ENCODE measurements around the gene ASF1B.

The ASF1B gene

GRCh38 chr19:14135355-14135754, 1.0 kb downstream of the ASF1B start:
- H4K20me1 ChIP-seq (ENCODE audit: control insufficient read depth, insufficient read depth, low read depth, low read length), result peaks cover 11% of the 10 kb centered on the region
- no peaks in the 10 kb centered on the region for H3K9me2 ChIP-seq (replicated peaks; ENCODE audit: control insufficient read depth, low read length)
- H3K4me3 ChIP-seq (ENCODE audit: low read length), result peak overlapping the region; percentile 94
- no peak for TF ChIP-seq CTCF (IDR thresholded peaks at IDR 0.05; ENCODE audit: low read depth, low read length, poor library complexity, severe bottlenecking)
- no peak for TF ChIP-seq EZH2phosphoT487 (IDR thresholded peaks at IDR 0.05; ENCODE audit: borderline replicate concordance, low read length)
- no peaks in the 10 kb centered on the region for H3K27me3 ChIP-seq (ENCODE audit: control insufficient read depth, low read length)
- H3F3A ChIP-seq (ENCODE audit: control insufficient read depth, insufficient read depth), result 0 out of 2 replicates have a peak, but pooled peaks cover 3% of the 10 kb centered on the region
- H3K27ac ChIP-seq (ENCODE audit: low read depth, low read length), result peak overlapping the region; percentile 60
- no peaks in the 10 kb centered on the region for H3K9me3 ChIP-seq (ENCODE audit: control insufficient read depth, insufficient read depth, low read length)
- H3K4me2 ChIP-seq (ENCODE audit: low read length), result peak overlapping the region; percentile 91
- peaks cover 27% of the 10 kb centered on the region for H3K4me1 ChIP-seq (ENCODE audit: control insufficient read depth, low read length)
- H3K36me3 ChIP-seq (ENCODE audit: control insufficient read depth, low read length), result peaks cover 41% of the 10 kb centered on the region
- peaks cover 64% of the 10 kb centered on the region for H3K79me2 ChIP-seq (ENCODE audit: control insufficient read depth, low read length)

DNA sequence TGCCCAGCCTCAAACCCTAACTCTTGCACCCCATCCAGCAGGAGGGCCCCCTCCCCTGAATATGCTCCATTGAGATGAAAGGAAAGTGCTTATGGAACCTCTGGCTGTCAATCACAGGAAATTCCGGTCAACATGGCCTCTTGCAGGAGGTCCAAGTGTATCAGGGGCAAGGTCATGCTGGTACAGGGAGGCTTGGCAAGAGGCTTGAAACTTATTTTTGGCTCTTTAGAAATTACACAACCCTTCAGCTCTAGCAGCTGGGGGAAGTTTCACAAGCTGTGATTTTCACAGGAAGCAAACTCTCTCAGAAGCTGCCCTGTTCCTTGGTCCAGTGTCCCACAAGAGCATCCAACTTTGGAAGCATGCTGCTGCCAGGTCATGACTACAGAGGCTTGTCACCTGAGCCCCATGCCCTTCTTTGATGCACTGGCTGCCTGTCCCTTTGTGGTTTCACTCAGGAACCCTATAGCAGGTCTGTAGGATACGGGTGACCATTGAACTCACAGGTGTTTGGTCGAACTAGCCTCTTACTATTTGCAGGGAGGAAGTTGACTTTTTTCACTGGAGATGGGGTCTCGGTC, 8.4 kb downstream of the ASF1B start:
- H4K20me1 ChIP-seq (ENCODE audit: control insufficient read depth, insufficient read depth, low read depth, low read length), result peaks cover 8% of the 10 kb centered on the region
- H3K9me2 ChIP-seq (replicated peaks; ENCODE audit: control insufficient read depth, low read length), result no peaks in the 10 kb centered on the region
- no peak for TF ChIP-seq CTCF (IDR thresholded peaks at IDR 0.05; ENCODE audit: low read depth, low read length, poor library complexity, severe bottlenecking)
- H3K4me3 ChIP-seq (ENCODE audit: low read length), result no peak overlapping the region
- H3K79me2 ChIP-seq (ENCODE audit: control insufficient read depth, low read length), result peaks cover 48% of the 10 kb centered on the region
- no peaks in the 10 kb centered on the region for H3K27me3 ChIP-seq (ENCODE audit: control insufficient read depth, low read length)
- no peak overlapping the region for H3K27ac ChIP-seq (ENCODE audit: low read depth, low read length)
- H3K9me3 ChIP-seq (ENCODE audit: control insufficient read depth, insufficient read depth, low read length), result no peaks in the 10 kb centered on the region
- H3K36me3 ChIP-seq (ENCODE audit: control insufficient read depth, low read length), result peaks cover 76% of the 10 kb centered on the region
- no peak overlapping the region for H3K4me2 ChIP-seq (ENCODE audit: low read length)
- peaks cover 19% of the 10 kb centered on the region for H3K4me1 ChIP-seq (ENCODE audit: control insufficient read depth, low read length)
- H3F3A ChIP-seq (ENCODE audit: control insufficient read depth, insufficient read depth), result peaks cover 6% of the 10 kb centered on the region; the same call in 1 of the 2 replicates

GRCh38 chr19:14127176-14127575, 9.2 kb downstream of the ASF1B start:
- Histone ChIP-seq H3K4me3 (ENCODE audit: low read length) (no peak overlapping the region), H3K27ac (ENCODE audit: low read depth, low read length) (no peak overlapping the region), H3K27me3 (ENCODE audit: control insufficient read depth, low read length) (no peaks in the 10 kb centered on the region), H4K20me1 (ENCODE audit: control insufficient read depth, insufficient read depth, low read depth, low read length) (peaks cover 8% of the 10 kb centered on the region), H3K9me3 (ENCODE audit: control insufficient read depth, insufficient read depth, low read length) (no peaks in the 10 kb centered on the region), H3K36me3 (ENCODE audit: control insufficient read depth, low read length) (peaks cover 76% of the 10 kb centered on the region), H3K4me1 (ENCODE audit: control insufficient read depth, low read length) (peaks cover 15% of the 10 kb centered on the region), H3K79me2 (ENCODE audit: control insufficient read depth, low read length) (peaks cover 40% of the 10 kb centered on the region), H3F3A (ENCODE audit: control insufficient read depth, insufficient read depth) (peaks cover 6% of the 10 kb centered on the region; the same call in 1 of the 2 replicates), H3K4me2 (ENCODE audit: low read length) (no peak overlapping the region), H3K9me2 (replicated peaks; ENCODE audit: control insufficient read depth, low read length) (no peaks in the 10 kb centered on the region)
- TF ChIP-seq CTCF (IDR thresholded peaks at IDR 0.05; ENCODE audit: low read depth, low read length, poor library complexity, severe bottlenecking), result no peak

All from DOHH2 (cell line).